ENCODE data around the gene DIP2C.
"Not testable (repeated sequence)": the region's sequence is repeated elsewhere in the genome, so short reads cannot be mapped to it uniquely, and the experiment has no call there.

Gene DIP2C

GRCh38 chr10:354901-355617, 334.4 kb downstream of the DIP2C start:
- no peak for DNase-seq (ENCODE audit: low read depth in 3 of 3)

- no peak for DNase-seq (ENCODE audit: low read depth in 3 of 3)
These were observed 336.8 kb downstream of the DIP2C start for GRCh38 chr10:352476-353235.

GRCh38 chr10:351770-352334, 337.6 kb downstream of the DIP2C start:
- no peak for DNase-seq (ENCODE audit: low read depth in 3 of 3)

GRCh38 chr10:350981-351501, 338.4 kb downstream of the DIP2C start:
- DNase-seq (ENCODE audit: low read depth in 3 of 3) = no peak

- no peak for DNase-seq (ENCODE audit: low read depth in 3 of 3)
These were observed 340.4 kb downstream of the DIP2C start for GRCh38 chr10:349081-349480.

- DNase-seq (ENCODE audit: low read depth in 3 of 3) = no peak
These were observed 341.0 kb downstream of the DIP2C start for GRCh38 chr10:348456-348855.

GRCh38 chr10:347774-348173, 341.7 kb downstream of the DIP2C start:
- not testable (repeated sequence) for DNase-seq (ENCODE audit: low read depth in 3 of 3)

- DNase-seq (ENCODE audit: low read depth in 3 of 3) = not testable (repeated sequence)
These were observed 342.3 kb downstream of the DIP2C start for GRCh38 chr10:347190-347589.

GRCh38 chr10:344582-345200, 344.8 kb downstream of the DIP2C start:
- DNase-seq (ENCODE audit: low read depth in 3 of 3) = no peak

- no peak for DNase-seq (ENCODE audit: low read depth in 3 of 3)
These were observed 345.9 kb downstream of the DIP2C start for GRCh38 chr10:343231-344220.

GRCh38 chr10:341081-341740, 348.3 kb downstream of the DIP2C start:
- DNase-seq (ENCODE audit: low read depth in 3 of 3) = no peak

GRCh38 chr10:340646-341045, 348.8 kb downstream of the DIP2C start:
- DNase-seq (ENCODE audit: low read depth in 3 of 3) = no peak

- DNase-seq (ENCODE audit: low read depth in 3 of 3) = no peak
These were observed 350.5 kb downstream of the DIP2C start for GRCh38 chr10:339038-339391.

- DNase-seq (ENCODE audit: low read depth in 3 of 3) = no peak
These were observed 351.1 kb downstream of the DIP2C start for GRCh38 chr10:338171-339037.

GRCh38 chr10:336247-336646, 353.2 kb downstream of the DIP2C start:
- DNase-seq (ENCODE audit: low read depth in 3 of 3) = no peak

- DNase-seq (ENCODE audit: low read depth in 3 of 3) = no peak
These were observed 354.2 kb downstream of the DIP2C start for GRCh38 chr10:335151-335800.

GRCh38 chr10:331186-331585, 358.3 kb downstream of the DIP2C start:
- DNase-seq (ENCODE audit: low read depth in 3 of 3) = no peak

GRCh38 chr10:329361-330099, 359.9 kb downstream of the DIP2C start:
- DNase-seq (ENCODE audit: low read depth in 3 of 3) = no peak
